ENCODE measurements around the gene GRM5. TPM values are rescaled to one million over a fixed set of nuclear protein-coding genes. Genes with fewer than 3 reads are reported as not detected.
A peak's percentile ranks its signal among the peaks of the same experiment; 100 is the strongest.

Gene GRM5
- total RNA-seq, 1 donor from 2014 or later: 0.26 TPM

DNA sequence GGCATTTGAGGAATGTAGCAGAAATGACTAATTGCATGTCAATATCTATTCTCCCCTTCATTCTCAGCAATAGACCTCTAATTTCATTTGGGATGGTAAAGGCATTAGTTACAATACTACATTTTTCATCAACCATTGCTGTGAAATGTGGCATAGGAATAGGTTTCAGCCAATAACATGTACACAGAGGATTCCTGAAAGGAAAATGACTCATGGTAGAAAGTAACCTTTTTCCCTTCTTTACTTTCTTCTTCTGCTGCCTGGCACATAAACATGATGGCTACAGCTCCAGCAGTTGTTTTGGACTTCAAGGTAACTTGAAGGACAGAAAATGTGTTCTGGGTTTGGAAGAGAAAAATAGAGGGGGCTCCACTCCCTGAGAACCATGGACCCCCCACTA lies 496.4 kb downstream of the GRM5 start:
- Mint-ChIP-seq H3K9me3 (ENCODE audit: low read depth) (no peaks in the 10 kb centered on the region), H3K4me1 (ENCODE audit: low read depth) (no peaks in the 10 kb centered on the region), H3K4me3 (ENCODE audit: low read depth) (no peak overlapping the region), H3K36me3 (ENCODE audit: insufficient read depth) (no peaks in the 10 kb centered on the region), H3K27ac (no peak overlapping the region), H3K27me3 (no peaks in the 10 kb centered on the region)
- TF ChIP-seq, protein P1, sequence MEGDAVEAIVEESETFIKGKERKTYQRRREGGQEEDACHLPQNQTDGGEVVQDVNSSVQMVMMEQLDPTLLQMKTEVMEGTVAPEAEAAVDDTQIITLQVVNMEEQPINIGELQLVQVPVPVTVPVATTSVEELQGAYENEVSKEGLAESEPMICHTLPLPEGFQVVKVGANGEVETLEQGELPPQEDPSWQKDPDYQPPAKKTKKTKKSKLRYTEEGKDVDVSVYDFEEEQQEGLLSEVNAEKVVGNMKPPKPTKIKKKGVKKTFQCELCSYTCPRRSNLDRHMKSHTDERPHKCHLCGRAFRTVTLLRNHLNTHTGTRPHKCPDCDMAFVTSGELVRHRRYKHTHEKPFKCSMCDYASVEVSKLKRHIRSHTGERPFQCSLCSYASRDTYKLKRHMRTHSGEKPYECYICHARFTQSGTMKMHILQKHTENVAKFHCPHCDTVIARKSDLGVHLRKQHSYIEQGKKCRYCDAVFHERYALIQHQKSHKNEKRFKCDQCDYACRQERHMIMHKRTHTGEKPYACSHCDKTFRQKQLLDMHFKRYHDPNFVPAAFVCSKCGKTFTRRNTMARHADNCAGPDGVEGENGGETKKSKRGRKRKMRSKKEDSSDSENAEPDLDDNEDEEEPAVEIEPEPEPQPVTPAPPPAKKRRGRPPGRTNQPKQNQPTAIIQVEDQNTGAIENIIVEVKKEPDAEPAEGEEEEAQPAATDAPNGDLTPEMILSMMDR (IDR thresholded peaks at IDR 0.05; ENCODE audit: unreplicated experiment): no peak
- DNase-seq (ENCODE audit: low spot score, unreplicated experiment): no peak

DNA sequence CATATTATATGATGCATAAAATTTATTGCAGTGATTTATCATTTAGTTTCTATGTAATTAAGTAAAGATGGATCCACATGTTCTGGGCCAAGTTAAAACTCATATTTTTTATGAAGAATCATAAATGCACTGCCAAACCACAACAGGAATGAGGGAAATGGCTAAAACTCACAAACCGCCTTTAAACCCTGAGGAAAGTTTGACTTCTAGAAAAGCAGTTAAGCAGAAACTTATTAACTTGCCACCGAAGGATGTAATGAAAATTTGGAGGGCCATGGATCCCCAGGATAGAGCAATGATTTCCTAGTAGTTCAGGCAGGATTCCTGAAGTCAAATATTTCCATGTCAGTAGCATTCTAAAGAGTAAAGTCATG lies 510.0 kb downstream of the GRM5 start:
- no peak for DNase-seq (ENCODE audit: low spot score, unreplicated experiment)
- no peak overlapping the region for H3K4me3 Mint-ChIP-seq (ENCODE audit: low read depth)
- H3K4me1 Mint-ChIP-seq (ENCODE audit: low read depth): no peaks in the 10 kb centered on the region
- no peaks in the 10 kb centered on the region for H3K27me3 Mint-ChIP-seq
- TF ChIP-seq, protein P1 (IDR thresholded peaks at IDR 0.05; ENCODE audit: unreplicated experiment): no peak
- no peak overlapping the region for H3K27ac Mint-ChIP-seq
- no peaks in the 10 kb centered on the region for H3K9me3 Mint-ChIP-seq (ENCODE audit: low read depth)
- no peaks in the 10 kb centered on the region for H3K36me3 Mint-ChIP-seq (ENCODE audit: insufficient read depth)

DNA sequence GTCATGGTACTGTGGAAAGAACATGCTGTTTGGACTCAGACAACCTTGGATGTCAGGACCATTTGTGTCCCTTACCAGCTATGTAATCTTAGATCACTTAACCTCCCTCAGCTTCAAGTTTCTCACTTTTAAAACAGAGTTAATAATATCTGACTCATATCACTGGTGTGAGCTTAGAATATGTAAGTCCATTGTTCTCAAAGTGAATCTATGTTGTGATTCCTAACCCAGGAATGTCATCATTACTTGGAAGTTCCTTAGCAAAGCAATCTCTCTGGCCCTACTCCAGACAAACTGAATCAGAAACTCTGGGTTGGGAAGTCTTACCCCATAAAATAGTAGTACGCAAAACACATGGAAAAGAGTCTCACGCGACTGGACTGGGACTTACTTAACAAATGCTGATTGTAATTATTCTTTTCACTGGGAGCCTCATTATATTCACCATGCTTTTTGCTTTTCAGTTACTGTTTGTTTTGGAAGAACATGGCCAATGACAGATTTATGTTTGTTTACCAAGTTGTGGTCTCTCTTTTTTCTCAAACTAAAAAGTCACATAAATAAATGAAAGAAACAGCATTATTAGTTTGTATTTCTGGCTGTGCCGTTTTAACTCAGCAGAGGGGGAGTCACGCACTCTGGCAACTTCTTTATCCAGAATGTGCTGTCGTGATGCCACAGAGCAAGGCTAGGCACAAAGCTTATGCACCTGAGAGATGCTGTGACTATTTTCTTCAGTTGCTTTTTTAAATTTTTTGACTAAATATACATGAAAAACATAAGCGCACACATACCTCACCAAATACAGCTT lies 510.6 kb downstream of the GRM5 start:
- Mint-ChIP-seq H3K36me3 (ENCODE audit: insufficient read depth) (no peaks in the 10 kb centered on the region), H3K27ac (no peak overlapping the region)
- TF ChIP-seq, protein P1 (IDR thresholded peaks at IDR 0.05; ENCODE audit: unreplicated experiment): no peak

DNA sequence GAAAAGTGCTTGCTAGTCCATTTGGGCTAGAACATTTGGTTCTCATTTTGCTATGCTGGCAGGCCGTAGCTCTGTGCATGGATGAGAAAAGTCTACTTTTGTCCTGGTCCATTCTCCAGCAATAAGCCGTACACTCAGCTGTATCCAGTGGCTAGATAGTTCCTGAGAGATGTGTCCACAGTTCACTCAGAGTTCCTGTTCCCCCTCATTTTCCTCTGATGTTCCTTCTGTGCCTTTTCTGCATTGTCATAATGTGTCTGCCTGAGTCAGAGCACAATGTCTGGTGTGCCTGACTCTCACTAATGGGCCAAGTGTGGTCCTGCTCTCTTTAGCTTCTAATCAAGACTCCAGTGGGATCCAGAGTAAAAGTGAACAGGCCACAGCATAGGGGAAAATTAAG lies 512.6 kb downstream of the GRM5 start:
- TF ChIP-seq, protein P1 (IDR thresholded peaks at IDR 0.05; ENCODE audit: unreplicated experiment): no peak
- no peaks in the 10 kb centered on the region for H3K36me3 Mint-ChIP-seq (ENCODE audit: insufficient read depth)
- H3K27me3 Mint-ChIP-seq: no peaks in the 10 kb centered on the region
- no peak for DNase-seq (ENCODE audit: low spot score, unreplicated experiment)
- H3K9me3 Mint-ChIP-seq (ENCODE audit: low read depth): no peaks in the 10 kb centered on the region
- no peak overlapping the region for H3K4me3 Mint-ChIP-seq (ENCODE audit: low read depth)
- H3K4me1 Mint-ChIP-seq (ENCODE audit: low read depth): no peaks in the 10 kb centered on the region
- H3K27ac Mint-ChIP-seq: no peak overlapping the region

More for the DNA sequence above, 510.6 kb downstream of the GRM5 start:
- no peak overlapping the region for H3K4me3 Mint-ChIP-seq (ENCODE audit: low read depth)
- H3K27me3 Mint-ChIP-seq: no peaks in the 10 kb centered on the region
- no peaks in the 10 kb centered on the region for H3K9me3 Mint-ChIP-seq (ENCODE audit: low read depth)
- no peak for DNase-seq (ENCODE audit: low spot score, unreplicated experiment)
- no peaks in the 10 kb centered on the region for H3K4me1 Mint-ChIP-seq (ENCODE audit: low read depth)

DNA sequence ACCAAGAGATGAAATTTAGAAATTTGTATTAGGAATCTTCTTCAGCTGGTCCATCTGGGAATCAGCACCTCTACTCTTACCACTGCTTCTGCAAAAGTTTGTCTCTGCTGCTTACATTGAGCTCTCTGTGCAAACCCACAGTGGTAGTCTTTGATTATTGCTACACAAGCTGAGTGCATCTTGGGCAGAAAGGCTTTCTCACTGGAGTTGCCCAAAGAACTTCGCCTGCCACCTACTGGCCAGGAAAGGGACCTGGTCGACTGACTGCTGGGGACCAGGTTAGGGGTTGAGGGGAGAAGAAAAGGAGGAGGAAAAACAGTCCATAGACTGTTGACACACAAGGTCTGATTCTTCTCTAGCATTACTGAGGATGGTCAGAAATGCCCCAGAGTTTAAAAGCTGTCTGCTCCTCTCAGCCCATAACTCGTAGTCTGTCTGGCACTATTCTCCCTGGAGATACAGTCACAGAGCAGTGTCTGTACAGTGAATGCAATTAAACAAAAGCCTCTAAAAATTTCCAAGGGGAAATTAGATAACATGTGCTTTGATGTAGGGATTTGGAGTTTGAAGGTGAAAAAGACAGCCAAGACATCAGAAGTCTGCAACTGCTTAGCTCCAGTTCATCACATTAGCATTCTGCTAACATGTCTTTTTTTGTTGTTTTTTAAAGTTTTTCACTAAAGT lies 513.3 kb downstream of the GRM5 start:
- peak; percentile 13 for DNase-seq (ENCODE audit: low spot score, unreplicated experiment)
- H3K4me3 Mint-ChIP-seq (ENCODE audit: low read depth): no peak overlapping the region
- TF ChIP-seq, protein P1 (IDR thresholded peaks at IDR 0.05; ENCODE audit: unreplicated experiment): peak; percentile 66
- no peaks in the 10 kb centered on the region for H3K9me3 Mint-ChIP-seq (ENCODE audit: low read depth)
- H3K4me1 Mint-ChIP-seq (ENCODE audit: low read depth): peaks cover 1% of the 10 kb centered on the region
- no peaks in the 10 kb centered on the region for H3K27me3 Mint-ChIP-seq
- H3K27ac Mint-ChIP-seq: no peak overlapping the region
- H3K36me3 Mint-ChIP-seq (ENCODE audit: insufficient read depth): no peaks in the 10 kb centered on the region

Measured in progenitor cell of endocrine pancreas (in vitro differentiated cells).